22Rv1 (cell line): ENCODE measurements around the gene IQCM.

Source experiments
- ZFX ChIP-seq: fragments of 450-650 bp; IDR thresholded peaks from 2 replicates; pipeline ENCODE4 v1.6.1; 2017; ENCODE audit warnings: antibody characterized with exemption, borderline replicate concordance
- TF ChIP-seq, protein P1 (sequence below): fragments of 450-650 bp; IDR thresholded peaks from 2 replicates; pipeline ENCODE4 v1.5.1; 2017; ENCODE audit warnings: mild to moderate bottlenecking

DNA sequence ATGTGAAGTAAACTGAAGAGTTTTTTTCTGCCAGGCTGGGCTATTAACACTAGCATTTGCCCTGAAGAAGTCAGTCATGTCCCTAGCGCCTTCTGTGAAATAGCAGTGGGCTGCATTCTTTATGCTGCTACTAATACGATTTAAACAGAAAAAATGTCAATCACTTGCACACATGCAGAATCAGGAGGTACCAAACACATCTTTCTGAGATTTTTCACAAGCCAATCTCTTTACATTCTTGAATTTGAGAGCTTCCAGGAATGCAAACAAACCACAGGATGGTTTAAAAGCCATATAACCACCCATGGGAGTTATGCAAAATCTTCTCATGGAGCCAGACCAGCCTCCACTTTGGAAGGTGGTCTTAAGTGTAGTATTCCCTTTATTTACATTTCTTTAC, 220.1 kb downstream of the IQCM start:
- TF ChIP-seq, protein P1, sequence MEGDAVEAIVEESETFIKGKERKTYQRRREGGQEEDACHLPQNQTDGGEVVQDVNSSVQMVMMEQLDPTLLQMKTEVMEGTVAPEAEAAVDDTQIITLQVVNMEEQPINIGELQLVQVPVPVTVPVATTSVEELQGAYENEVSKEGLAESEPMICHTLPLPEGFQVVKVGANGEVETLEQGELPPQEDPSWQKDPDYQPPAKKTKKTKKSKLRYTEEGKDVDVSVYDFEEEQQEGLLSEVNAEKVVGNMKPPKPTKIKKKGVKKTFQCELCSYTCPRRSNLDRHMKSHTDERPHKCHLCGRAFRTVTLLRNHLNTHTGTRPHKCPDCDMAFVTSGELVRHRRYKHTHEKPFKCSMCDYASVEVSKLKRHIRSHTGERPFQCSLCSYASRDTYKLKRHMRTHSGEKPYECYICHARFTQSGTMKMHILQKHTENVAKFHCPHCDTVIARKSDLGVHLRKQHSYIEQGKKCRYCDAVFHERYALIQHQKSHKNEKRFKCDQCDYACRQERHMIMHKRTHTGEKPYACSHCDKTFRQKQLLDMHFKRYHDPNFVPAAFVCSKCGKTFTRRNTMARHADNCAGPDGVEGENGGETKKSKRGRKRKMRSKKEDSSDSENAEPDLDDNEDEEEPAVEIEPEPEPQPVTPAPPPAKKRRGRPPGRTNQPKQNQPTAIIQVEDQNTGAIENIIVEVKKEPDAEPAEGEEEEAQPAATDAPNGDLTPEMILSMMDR = no peak
- no peak for TF ChIP-seq ZFX
